H1 (cell line): ENCODE results near the gene MMP25. TPM values are rescaled to one million over a fixed set of nuclear protein-coding genes. Genes with fewer than 3 reads are reported as not detected.
A peak's percentile ranks its signal among the peaks of the same experiment; 100 is the strongest.

Experiments used
- ASH2L ChIP-seq: fragments of 200-600, 300-600 bp; sonication (generic); IDR thresholded peaks from one replicate; pipeline ENCODE4 v1.7.1; 2017; ENCODE audit warnings: low read length
- BACH1 ChIP-seq: IDR thresholded peaks from 2 replicates; pipeline ENCODE4 v1.6.1; 2012; ENCODE audit warnings: low read length, improper control_type of control experiment
- BRCA1 ChIP-seq: IDR thresholded peaks from 2 replicates; pipeline ENCODE4 v1.6.1; 2012; ENCODE audit warnings: low read depth, low read length, improper control_type of control experiment
- CHD2 ChIP-seq: IDR thresholded peaks from 2 replicates; pipeline ENCODE4 v1.6.1; 2012; ENCODE audit warnings: low read length, improper control_type of control experiment
- CTBP2 ChIP-seq: IDR thresholded peaks from 2 replicates; pipeline ENCODE4 v1.7.0; 2011; ENCODE audit warnings: borderline replicate concordance, mild to moderate bottlenecking, moderate library complexity, mixed read lengths, low read length; ENCODE audit not compliant: insufficient read depth, insufficient read length
- JUN ChIP-seq: IDR thresholded peaks from 2 replicates; pipeline ENCODE4 v1.6.1; 2011; ENCODE audit warnings: low read depth, mild to moderate bottlenecking, improper control_type of control experiment, low read length
- JUND ChIP-seq: IDR thresholded peaks from 2 replicates; pipeline ENCODE4 v1.6.1; 2011; ENCODE audit warnings: mild to moderate bottlenecking, improper control_type of control experiment, low read length
- KDM1A ChIP-seq: fragments of 200-600, 300-600 bp; sonication (generic); IDR thresholded peaks from 2 replicates; pipeline ENCODE4 v1.7.1; 2016; ENCODE audit warnings: mild to moderate bottlenecking, low read length, borderline replicate concordance
- POLR2AphosphoS5 ChIP-seq: IDR thresholded peaks from 2 replicates; pipeline ENCODE4 v1.6.1; 2011; ENCODE audit warnings: low read depth, low read length
- SIN3A ChIP-seq, 2 experiments: IDR thresholded peaks in 1 of 2; conservative IDR thresholded peaks in 1 of 2; 2 replicates each; pipeline ENCODE4 v1.6.1; 2011 to 2012; ENCODE audit warnings: low read length in 2 of 2, improper control_type of control experiment in 1 of 2, low read depth in 1 of 2, mild to moderate bottlenecking in 1 of 2
- SIX5 ChIP-seq: IDR thresholded peaks from 2 replicates; pipeline ENCODE4 v1.6.1; 2011; ENCODE audit warnings: mild to moderate bottlenecking, low read depth, low read length
- SRF ChIP-seq: IDR thresholded peaks from 2 replicates; pipeline ENCODE4 v1.6.1; 2011; ENCODE audit warnings: mild to moderate bottlenecking, low read depth, low read length, moderate library complexity
- SUZ12 ChIP-seq: fragments of 200-600 bp; sonication (generic); IDR thresholded peaks from 2 replicates; pipeline ENCODE4 v1.6.1; 2012; ENCODE audit warnings: mild to moderate bottlenecking, inconsistent platforms, low read length, moderate library complexity, mixed read lengths
- TAF1 ChIP-seq: IDR thresholded peaks from 2 replicates; pipeline ENCODE4 v1.6.1; 2011; ENCODE audit warnings: mild to moderate bottlenecking, low read depth, low read length
- TBP ChIP-seq: IDR thresholded peaks from 2 replicates; pipeline ENCODE4 v1.6.1; 2011; ENCODE audit warnings: low read depth, low read length, improper control_type of control experiment
- YY1 ChIP-seq: IDR thresholded peaks from 2 replicates; pipeline ENCODE4 v1.6.1; 2011; ENCODE audit warnings: low read depth, mild to moderate bottlenecking, low read length
- polyA plus RNA-seq, 7 experiments: library from polyadenylated mRNA; depleted of rRNA in 3 of 7; stranded (reverse) in 5 of 7; unstranded in 2 of 7; fragments of >200 nt in 5 of 7; fragments of 200-250 nt in 2 of 7; gene quantifications; 1 replicate in 5 of 7; 2 replicates in 1 of 7; 4 replicates in 1 of 7; pipeline versions ENCODE4 v1.2.1 to v1.2.3, GENCODE V29; 2011 to 2013; ENCODE audit warnings: missing spikeins in 2 of 7, mixed read lengths in 2 of 7
- total RNA-seq: library from RNA; stranded (reverse); fragmentation: NEBNext Ultra II Directional; extraction: Animal tissue kit (Norgen Biotek cat#: 25700); gene quantifications from 2 replicates; pipeline ENCODE4 v1.2.1, GENCODE V29; 2021
- TF ChIP-seq, protein P1 (sequence below): IDR thresholded peaks from 2 replicates; pipeline ENCODE4 v1.6.1; 2012; ENCODE audit warnings: inconsistent platforms
- TF ChIP-seq, protein P2 (sequence below), 3 experiments: IDR thresholded peaks; 1 replicate in 2 of 3; 2 replicates in 1 of 3; pipeline versions ENCODE4 v1.5.1 to v1.6.1; 2011; ENCODE audit warnings: low read length in 3 of 3, mild to moderate bottlenecking in 3 of 3, inconsistent platforms in 2 of 3, low read depth in 1 of 3, moderate library complexity in 1 of 3; ENCODE audit not compliant: insufficient read depth in 1 of 3; ENCODE audit errors: control extremely low read depth in 1 of 3
- TF ChIP-seq, protein P3 (sequence below): IDR thresholded peaks from 2 replicates; pipeline ENCODE4 v1.6.1; 2011; ENCODE audit warnings: low read length, improper control_type of control experiment

The MMP25 gene
- total and polyA plus RNA-seq, 2 of the 8 experiments (the other 6 are each of a cell fraction or from before 2014, with no cell fraction given), result 7.7 to 26.7 TPM

DNA sequence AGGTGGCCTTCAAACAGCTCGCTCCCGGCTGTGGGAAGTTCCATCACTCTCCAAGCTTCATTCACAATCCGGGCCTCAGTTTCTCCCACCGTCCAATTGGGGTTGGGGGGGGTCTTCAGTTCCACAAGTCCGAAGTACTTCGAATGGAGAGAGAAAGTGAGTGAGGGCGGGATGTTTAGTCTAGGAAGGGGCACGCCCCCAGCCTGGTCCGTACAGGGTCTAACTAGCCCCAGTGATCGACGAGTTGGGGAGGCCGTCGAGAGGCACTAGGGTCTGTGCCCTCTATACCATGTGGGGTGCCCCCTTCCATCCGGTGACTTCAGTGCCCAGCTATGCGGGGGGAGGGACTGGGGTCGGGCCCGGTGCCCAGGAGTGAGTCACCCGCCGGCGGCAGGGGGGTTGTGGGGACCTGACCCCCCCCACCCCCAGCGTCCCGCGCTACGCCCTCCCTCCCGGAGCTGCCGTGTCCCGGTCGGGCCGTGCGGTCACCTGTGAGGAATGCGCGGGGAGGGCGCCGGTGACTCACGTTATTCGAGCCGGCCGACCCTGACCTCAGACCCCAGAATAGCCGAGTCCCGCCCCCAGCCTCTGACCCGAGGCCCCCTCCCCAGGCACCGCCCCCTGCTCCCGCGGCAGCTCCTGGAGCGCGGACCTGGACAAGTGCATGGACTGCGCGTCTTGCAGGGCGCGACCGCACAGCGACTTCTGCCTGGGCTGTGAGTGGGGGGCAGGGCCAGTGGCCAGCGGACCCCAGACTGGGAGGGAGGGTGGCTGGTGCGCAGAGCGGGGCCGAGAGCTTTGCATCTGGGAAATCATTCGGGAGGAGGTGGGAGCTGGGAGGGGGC, 25.5 kb upstream of the MMP25 start (continued):
- no peak for TF ChIP-seq CTBP2
- TF ChIP-seq YY1, result no peak
- TF ChIP-seq JUN, result peak; percentile 87
- no peak for TF ChIP-seq BRCA1
- TF ChIP-seq JUND, result peak; percentile 92
- TF ChIP-seq BACH1, result no peak
- peak in 1 of 2 experiments; percentile 82; a peak in 1 of 4 replicates for TF ChIP-seq SIN3A (conservative IDR thresholded peaks at IDR 0.05 in 1 of 2, IDR thresholded peaks at IDR 0.05 in 1 of 2; ENCODE audit: low read depth in 1 of 2, low read length in 2 of 2)
- TF ChIP-seq POLR2AphosphoS5, result no peak; the same call in none of the 2 replicates
- no peak for TF ChIP-seq SRF
- TF ChIP-seq SUZ12, result no peak
- TF ChIP-seq TBP, result peak; percentile 5; the same call in 1 of the 2 replicates
- TF ChIP-seq ASH2L, result no peak
- TF ChIP-seq, protein P1, sequence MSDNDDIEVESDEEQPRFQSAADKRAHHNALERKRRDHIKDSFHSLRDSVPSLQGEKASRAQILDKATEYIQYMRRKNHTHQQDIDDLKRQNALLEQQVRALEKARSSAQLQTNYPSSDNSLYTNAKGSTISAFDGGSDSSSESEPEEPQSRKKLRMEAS, result peak; percentile 35; the same call in 1 of the 2 replicates
- TF ChIP-seq, protein P2, sequence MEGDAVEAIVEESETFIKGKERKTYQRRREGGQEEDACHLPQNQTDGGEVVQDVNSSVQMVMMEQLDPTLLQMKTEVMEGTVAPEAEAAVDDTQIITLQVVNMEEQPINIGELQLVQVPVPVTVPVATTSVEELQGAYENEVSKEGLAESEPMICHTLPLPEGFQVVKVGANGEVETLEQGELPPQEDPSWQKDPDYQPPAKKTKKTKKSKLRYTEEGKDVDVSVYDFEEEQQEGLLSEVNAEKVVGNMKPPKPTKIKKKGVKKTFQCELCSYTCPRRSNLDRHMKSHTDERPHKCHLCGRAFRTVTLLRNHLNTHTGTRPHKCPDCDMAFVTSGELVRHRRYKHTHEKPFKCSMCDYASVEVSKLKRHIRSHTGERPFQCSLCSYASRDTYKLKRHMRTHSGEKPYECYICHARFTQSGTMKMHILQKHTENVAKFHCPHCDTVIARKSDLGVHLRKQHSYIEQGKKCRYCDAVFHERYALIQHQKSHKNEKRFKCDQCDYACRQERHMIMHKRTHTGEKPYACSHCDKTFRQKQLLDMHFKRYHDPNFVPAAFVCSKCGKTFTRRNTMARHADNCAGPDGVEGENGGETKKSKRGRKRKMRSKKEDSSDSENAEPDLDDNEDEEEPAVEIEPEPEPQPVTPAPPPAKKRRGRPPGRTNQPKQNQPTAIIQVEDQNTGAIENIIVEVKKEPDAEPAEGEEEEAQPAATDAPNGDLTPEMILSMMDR (IDR thresholded peaks at IDR 0.05; ENCODE audit: control extremely low read depth in 1 of 3, insufficient read depth in 1 of 3, low read depth in 1 of 3, low read length in 3 of 3), result no peak
- TF ChIP-seq SIX5, result no peak
- TF ChIP-seq TAF1, result 0 out of 2 replicates have a peak, but pooled peaks have one; percentile 68
- TF ChIP-seq KDM1A, result no peak
- TF ChIP-seq, protein P3, sequence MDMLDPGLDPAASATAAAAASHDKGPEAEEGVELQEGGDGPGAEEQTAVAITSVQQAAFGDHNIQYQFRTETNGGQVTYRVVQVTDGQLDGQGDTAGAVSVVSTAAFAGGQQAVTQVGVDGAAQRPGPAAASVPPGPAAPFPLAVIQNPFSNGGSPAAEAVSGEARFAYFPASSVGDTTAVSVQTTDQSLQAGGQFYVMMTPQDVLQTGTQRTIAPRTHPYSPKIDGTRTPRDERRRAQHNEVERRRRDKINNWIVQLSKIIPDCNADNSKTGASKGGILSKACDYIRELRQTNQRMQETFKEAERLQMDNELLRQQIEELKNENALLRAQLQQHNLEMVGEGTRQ, result no peak; the same call in 1 of the 2 replicates
- TF ChIP-seq CHD2, result peak; percentile 33; the same call in 1 of the 2 replicates
